Fibroblast of skin of left biceps (primary cell): ENCODE data around the gene NFKBIA.
"Not testable (repeated sequence)": the region's sequence is repeated elsewhere in the genome, so short reads cannot be mapped to it uniquely, and the experiment has no call there.

Source experiments
- DNase-seq, 2 experiments: peaks; one replicate each; pipeline ENCODE4 v3.0.0-alpha.2; 2013; ENCODE audit warnings: low read depth in 2 of 2

The NFKBIA gene

DNA sequence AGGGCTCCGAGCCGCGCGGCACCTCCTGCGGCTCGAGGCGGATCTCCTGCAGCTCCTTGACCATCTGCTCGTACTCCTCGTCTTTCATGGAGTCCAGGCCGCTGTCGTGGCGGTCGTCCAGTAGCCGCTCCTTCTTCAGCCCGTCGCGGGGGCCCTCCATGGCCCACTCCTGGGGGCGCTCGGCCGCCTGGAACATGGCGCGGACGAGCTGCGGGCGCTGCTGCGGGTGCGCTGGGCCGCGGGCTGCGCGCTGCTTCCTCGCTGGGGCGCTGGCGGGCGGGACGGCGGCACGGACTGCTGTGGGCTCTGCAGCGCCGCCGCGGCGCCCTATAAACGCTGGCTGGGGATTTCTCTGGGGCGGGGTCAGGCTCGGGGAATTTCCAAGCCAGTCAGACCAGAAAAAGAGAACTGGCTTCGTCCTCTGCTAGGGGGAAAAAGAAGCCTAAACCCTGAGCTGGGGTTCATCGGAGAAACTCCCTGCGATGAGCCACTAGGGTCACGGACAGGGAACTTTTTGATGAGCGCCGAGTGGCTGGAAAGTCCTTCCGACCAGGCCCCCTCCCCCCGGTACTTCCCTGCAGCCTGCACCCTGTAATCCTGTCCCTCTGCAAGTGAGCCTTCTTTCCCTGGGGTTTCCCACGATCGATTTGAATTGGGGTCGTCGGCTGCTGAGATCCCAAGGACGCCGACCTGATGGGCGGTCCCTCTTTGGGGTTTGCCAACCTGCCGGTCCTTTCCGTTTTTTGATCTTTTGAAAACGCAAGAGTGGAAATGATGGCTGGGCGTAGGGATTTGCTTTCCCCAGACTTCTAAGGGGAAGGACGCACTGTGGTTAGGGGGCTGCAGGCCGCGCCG, at the start of gene NFKBIA:
Gene NFKBIA, minus strand, starts transcription at position 301 of the 855 bp plus-strand sequence. Its CDS starts 105 bp downstream, at position 196.
- peak; percentile 61 to 64 for DNase-seq

DNA sequence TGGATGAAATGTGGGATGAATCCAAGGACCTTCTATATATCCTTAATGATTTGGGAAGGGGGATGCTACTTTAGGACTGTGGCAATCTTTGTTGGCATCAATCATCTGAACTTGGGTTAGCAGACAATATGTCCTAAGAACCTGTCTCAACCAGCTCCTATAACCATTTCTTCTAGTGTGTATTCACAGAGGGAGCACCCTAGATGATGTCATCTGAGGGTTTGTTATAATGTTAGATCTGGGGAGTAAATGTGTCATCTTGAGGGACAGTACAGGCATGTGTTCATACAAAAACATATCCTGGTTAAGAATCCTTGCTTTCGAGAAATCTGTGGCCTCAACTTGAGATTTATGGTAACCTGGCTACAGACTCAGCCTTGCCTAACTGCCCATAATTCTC, 41.9 kb upstream of the NFKBIA start:
- DNase-seq = no peak

GRCh38 chr14:35444104-35444503, 39.6 kb upstream of the NFKBIA start:
- no peak for DNase-seq

GRCh38 chr14:35441160-35441559, 36.6 kb upstream of the NFKBIA start:
- DNase-seq = no peak

GRCh38 chr14:35438910-35439713, 34.6 kb upstream of the NFKBIA start:
- DNase-seq = no peak

- not testable (repeated sequence) for DNase-seq
Measured at GRCh38 chr14:35438492-35438891, 33.9 kb upstream of the NFKBIA start.

DNA sequence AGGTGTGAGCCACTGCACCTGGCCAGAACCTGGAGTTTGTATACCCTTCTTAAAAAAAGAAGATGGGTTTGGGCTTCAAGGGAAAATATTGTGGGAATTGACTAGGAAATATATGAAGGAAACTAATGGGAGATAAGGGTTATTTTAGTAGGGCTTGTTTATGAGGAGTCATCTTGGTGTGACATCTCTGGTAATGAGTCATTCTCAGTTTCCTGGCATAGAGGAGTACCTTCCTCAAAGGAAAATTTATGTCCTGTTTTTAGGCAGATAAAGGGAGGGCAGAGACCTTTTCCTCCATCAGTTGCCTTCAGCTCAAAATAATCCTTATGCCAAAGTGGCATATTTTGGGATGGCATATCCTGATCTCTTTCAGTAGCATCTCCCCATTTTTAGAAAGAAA, 30.6 kb upstream of the NFKBIA start:
- DNase-seq = no peak

DNA sequence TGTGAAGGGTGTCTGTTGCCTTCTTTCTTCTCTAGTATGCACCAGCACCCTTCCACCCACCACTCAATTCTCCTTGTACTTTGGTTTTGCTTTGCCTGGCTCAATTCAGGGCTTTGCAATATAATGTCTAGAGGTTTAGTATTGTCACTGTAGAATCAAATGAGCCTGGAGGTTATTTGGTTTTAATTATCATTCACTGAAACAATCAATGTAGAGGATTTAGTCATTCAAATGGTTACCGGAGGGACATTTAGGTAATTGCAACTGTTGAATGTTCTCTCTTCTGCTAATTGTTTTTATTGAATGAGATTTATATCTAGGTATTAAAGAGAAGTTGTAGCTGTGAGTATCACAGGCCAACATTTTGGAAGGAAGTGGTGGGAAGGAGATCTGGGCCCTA, 29.3 kb upstream of the NFKBIA start:
- no peak for DNase-seq

GRCh38 chr14:35430459-35431199, 26.1 kb upstream of the NFKBIA start:
- DNase-seq = no peak

- no peak for DNase-seq
Measured at GRCh38 chr14:35429951-35430350, 25.4 kb upstream of the NFKBIA start.

DNA sequence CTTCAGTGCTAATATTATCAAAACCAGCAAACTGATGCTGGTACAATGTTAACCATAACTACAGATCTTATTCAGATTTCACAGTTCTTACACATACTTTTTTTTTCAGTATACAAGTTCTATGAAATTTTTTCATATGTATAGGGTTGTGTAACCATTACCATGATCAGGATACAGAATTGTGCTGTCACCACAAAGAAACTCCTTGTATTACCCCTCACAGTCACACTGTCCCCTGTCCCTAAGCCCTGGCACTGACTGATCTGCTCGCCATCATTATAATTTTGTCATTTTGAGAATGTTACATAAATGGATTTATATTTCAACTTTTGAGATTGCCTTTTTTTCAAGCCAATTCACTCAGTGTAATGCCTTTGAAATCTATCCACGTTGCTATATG, 21.3 kb upstream of the NFKBIA start:
- no peak for DNase-seq

DNA sequence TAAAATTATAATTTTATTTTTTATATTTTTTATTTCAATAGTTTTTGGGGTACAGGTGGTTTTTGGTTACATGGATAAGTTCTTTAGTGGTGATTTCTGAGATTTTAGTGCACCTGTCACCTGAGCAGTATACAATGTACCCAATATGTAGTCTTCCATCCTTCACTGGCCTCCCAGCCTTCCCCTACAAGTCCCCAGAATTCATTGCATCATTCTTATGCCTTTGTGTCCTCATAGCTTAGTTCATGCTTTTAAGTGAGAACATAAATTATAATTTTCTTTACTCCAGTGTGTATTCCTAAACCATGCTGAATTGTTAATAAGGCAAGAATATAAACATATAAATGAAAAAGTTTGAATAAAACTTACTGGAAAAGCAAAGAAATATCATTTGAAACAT, 19.1 kb upstream of the NFKBIA start:
- no peak for DNase-seq

- peak; percentile 40 to 46 for DNase-seq
Measured at GRCh38 chr14:35420036-35420811, 15.7 kb upstream of the NFKBIA start.

DNA sequence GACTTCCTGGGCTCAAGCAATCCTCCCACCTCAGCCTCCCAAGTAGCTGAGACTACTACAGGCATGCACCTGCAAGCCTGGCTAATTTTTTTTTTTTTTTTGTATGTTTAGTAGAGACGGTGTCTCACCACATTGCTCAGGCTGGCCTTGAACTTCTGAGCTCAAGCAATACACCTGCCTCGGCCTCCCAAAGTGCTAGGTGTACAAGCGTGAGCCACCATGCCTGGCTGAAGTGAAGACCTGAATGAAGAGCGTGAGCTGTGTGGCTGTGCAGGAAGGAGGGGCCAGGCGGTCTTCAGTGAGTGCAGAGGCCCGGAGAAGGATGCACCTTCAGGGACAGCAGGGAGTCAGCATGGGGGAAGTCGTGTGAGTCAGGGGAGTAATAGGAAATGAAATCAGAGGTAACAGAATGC, 14.9 kb upstream of the NFKBIA start:
- DNase-seq = no peak

DNA sequence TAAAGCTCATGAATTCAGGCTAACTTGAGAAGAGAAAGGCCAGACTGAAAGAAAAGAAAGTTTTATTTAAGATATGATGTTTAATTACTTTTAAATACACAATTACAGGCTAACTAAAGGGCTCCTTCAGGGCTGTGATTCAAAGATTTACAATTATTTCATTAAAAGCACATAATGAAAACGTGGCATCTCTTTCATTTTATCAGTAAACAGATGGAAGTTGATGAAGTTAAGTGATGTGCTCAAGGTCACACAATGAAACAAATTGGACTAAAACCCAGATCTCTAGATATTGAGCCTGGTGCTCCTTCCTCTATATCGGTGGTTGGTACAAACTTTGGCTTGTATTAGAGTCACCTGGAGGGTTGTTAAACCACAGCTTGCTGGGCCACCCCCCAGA, 13.5 kb upstream of the NFKBIA start:
- DNase-seq = no peak

GRCh38 chr14:35416108-35416750, 11.7 kb upstream of the NFKBIA start:
- DNase-seq = no peak

DNA sequence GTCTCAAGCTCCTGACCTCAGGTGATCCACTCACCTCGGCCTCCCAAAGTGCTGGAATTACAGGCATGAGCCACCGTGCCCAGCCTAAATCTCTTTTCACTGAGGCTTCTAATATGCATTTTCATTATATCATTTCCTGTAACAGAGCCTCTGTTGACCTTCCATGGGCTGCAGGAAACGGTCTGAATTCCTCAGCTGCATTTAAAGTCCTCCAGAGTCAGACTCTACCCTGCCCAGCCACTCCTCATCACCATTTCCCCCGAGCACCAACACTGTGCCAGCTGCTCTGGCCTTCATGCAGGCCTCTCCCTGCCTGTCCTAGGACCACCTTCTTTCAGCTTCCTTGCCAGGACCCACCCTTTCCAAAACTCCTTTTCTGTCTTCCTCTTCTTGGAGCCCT, 9.8 kb upstream of the NFKBIA start:
- no peak for DNase-seq

DNA sequence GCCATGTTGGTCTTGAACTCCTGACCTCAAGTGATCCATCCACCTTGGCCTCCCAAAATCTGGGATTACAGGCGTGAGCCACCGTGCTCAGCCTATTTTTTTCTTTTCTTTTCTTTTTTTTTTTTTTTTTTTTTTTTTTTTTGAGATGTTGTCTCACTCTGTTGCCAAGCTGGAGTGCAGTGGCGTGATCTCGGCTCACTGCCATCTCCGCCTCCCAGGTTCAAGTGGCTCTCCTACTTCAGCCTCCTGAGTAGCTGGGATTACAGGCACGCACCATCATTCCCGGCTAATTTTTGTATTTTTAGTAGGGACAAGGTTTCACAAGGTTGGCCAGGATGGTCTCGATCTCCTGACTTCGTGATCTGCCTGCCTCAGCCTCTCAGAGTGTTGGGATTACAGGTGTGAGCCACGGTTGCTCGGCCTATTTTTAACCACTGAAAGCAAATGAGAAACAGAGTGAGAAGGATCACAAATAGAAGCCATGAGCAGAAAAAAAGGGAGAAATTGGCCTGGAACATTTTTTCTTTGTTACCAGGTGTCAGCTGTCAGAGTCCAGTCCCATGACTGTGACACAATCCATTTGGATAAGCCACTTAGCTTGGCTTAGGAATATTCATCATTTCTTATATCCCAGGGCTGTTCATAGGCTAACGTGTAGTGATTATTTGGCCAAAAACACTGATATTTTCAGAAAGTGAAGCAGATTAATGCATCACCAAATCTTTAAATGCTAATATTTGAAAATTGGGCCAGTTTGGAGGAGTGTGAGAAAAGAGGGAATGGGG, 7.9 kb upstream of the NFKBIA start:
- DNase-seq = no peak

GRCh38 chr14:35410858-35411257, 6.3 kb upstream of the NFKBIA start:
- DNase-seq = no peak

DNA sequence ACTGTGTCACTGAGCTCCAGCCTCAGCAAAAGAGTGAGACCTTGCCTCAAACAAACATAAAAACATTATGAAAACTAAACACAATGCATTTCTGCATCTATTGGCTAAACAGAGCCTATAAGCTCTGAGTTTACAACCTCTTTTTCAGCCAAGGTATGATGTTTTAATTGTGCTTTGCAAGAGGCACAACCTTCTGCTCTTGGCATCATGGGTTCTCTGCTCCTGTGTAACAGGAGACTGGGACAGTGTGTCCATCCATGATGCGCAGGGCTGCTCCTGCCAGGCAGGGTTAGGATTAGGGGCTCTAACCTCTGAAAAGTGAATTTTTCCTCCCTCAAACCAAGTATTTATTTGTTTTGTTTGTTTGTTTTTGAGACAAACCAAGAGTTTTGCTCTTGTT, 5.0 kb upstream of the NFKBIA start:
- DNase-seq = no peak
